ENCODE measurements around the gene PLK2. TPM values are rescaled to one million over a fixed set of nuclear protein-coding genes. Genes with fewer than 3 reads are reported as not detected.

Gene PLK2
- polyA plus RNA-seq, 1 donor (not counting 4 experiments of a cell fraction or from before 2014, with no cell fraction given) = 295 TPM

DNA sequence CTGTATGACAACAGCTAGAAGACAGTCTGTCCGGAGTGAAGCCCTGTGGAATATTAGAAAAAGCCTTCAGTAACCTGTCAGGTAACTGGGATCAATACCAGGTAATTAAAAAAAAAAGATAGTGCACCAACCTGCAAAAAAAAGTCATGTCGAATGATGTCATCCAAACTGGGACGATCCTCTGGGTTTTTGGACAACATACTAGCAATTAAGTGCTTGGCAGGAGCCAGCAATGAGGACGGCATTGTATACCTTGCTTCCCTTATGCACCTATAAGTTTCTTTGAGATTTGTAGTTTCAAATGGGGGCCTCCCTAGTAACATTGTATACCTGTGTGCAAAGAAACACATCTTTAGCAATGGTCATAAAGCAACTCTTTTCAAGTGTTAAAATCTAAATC, 2.8 kb downstream of the PLK2 start:
- Histone ChIP-seq H3K4me1 (ENCODE audit: control insufficient read depth, extremely low read depth, insufficient read depth, low read length) (peaks cover 53% of the 10 kb centered on the region), H3K27me3 (ENCODE audit: control insufficient read depth, extremely low read depth, insufficient read depth, low read length) (no peaks in the 10 kb centered on the region), H4K20me1 (ENCODE audit: control insufficient read depth, extremely low read depth, insufficient read depth, low read length) (peaks cover 44% of the 10 kb centered on the region), H3K36me3 (ENCODE audit: control insufficient read depth in 2 of 2, extremely low read depth in 1 of 2, insufficient read depth in 2 of 2, low read length in 2 of 2) (peaks cover 21 to 39% of the 10 kb centered on the region in 2 experiments), H3K4me2 (ENCODE audit: control insufficient read depth, extremely low read depth, insufficient read depth, low read depth, low read length) (peak overlapping the region; percentile 91), H3K9ac (ENCODE audit: control insufficient read depth, extremely low read depth, insufficient read depth, low read length) (peak overlapping the region; percentile 95), H2AFZ (ENCODE audit: control insufficient read depth, low read length) (no peak overlapping the region), H3K9me3 (ENCODE audit: control insufficient read depth, low read depth, low read length) (no peaks in the 10 kb centered on the region), H3K79me2 (ENCODE audit: control insufficient read depth, insufficient read depth, low read length) (peaks cover 55% of the 10 kb centered on the region), H3K9me1 (ENCODE audit: control insufficient read depth, extremely low read depth, insufficient read depth, low read length) (peaks cover 3% of the 10 kb centered on the region), H3K27ac (ENCODE audit: control insufficient read depth, insufficient read depth, low read length) (peak overlapping the region; percentile 91), H3K4me3 (ENCODE audit: control insufficient read depth in 2 of 3, extremely low read depth in 1 of 3, insufficient read depth in 2 of 3, low read depth in 1 of 3, low read length in 3 of 3) (peak overlapping the region; percentile 70 to 100 (median 100))
- DNase-seq (ENCODE audit: low read depth, low spot score) = peak; percentile 56
- dilution Hi-C loops (cut with MboI; ENCODE audit: extremely low pct_ligation_motif_present, low sequenced_read_pairs) = no loop called here
- TF ChIP-seq CTCF (optimal IDR thresholded peaks at IDR 0.05 in 1 of 3, IDR thresholded peaks at IDR 0.05 in 1 of 3, conservative IDR thresholded peaks at IDR 0.05 in 1 of 3; ENCODE audit: extremely low read depth in 1 of 3, insufficient read depth in 2 of 3, low read length in 3 of 3) = no peak
- no peak for TF ChIP-seq EZH2 (IDR thresholded peaks at IDR 0.05; ENCODE audit: low read length)
- no peak for FAIRE-seq

DNA sequence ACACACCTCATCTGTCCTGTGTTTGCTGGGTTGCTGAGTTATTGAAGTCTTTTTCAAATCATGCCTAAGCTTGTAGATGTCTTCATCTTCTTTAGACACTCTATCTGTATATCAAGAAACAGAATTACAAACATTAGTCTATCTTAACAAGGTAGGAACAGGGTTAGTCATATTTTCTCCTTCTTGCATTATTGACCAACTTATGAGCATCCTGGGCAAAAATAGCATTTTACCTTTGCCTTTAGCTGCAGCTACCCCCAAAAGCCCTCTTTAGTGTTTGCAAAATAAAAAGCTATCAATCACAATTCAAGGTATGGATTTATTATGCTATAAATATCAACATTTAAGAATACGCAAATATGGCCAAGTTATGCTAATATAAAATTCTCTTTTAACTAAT, 3.4 kb downstream of the PLK2 start:
- H3K9me3 ChIP-seq (ENCODE audit: control insufficient read depth, low read depth, low read length) = no peaks in the 10 kb centered on the region
- peaks cover 55% of the 10 kb centered on the region for H3K79me2 ChIP-seq (ENCODE audit: control insufficient read depth, insufficient read depth, low read length)
- peak overlapping the region; percentile 70 to 100 (median 100) for H3K4me3 ChIP-seq (ENCODE audit: control insufficient read depth in 2 of 3, extremely low read depth in 1 of 3, insufficient read depth in 2 of 3, low read depth in 1 of 3, low read length in 3 of 3)
- no peaks in the 10 kb centered on the region for H3K27me3 ChIP-seq (ENCODE audit: control insufficient read depth, extremely low read depth, insufficient read depth, low read length)
- H4K20me1 ChIP-seq (ENCODE audit: control insufficient read depth, extremely low read depth, insufficient read depth, low read length) = peaks cover 44% of the 10 kb centered on the region
- dilution Hi-C loops (cut with MboI; ENCODE audit: extremely low pct_ligation_motif_present, low sequenced_read_pairs) = no loop called here
- TF ChIP-seq CTCF (optimal IDR thresholded peaks at IDR 0.05 in 1 of 3, IDR thresholded peaks at IDR 0.05 in 1 of 3, conservative IDR thresholded peaks at IDR 0.05 in 1 of 3; ENCODE audit: extremely low read depth in 1 of 3, insufficient read depth in 2 of 3, low read length in 3 of 3) = no peak
- TF ChIP-seq EZH2 (IDR thresholded peaks at IDR 0.05; ENCODE audit: low read length) = no peak
- H3K4me2 ChIP-seq (ENCODE audit: control insufficient read depth, extremely low read depth, insufficient read depth, low read depth, low read length) = peak overlapping the region; percentile 91
- peaks cover 22 to 39% of the 10 kb centered on the region in 2 experiments for H3K36me3 ChIP-seq (ENCODE audit: control insufficient read depth in 2 of 2, extremely low read depth in 1 of 2, insufficient read depth in 2 of 2, low read length in 2 of 2)
- H3K9ac ChIP-seq (ENCODE audit: control insufficient read depth, extremely low read depth, insufficient read depth, low read length) = peak overlapping the region; percentile 95
- H3K27ac ChIP-seq (ENCODE audit: control insufficient read depth, insufficient read depth, low read length) = peak overlapping the region; percentile 91
- no peak overlapping the region for H2AFZ ChIP-seq (ENCODE audit: control insufficient read depth, low read length)
- peaks cover 50% of the 10 kb centered on the region for H3K4me1 ChIP-seq (ENCODE audit: control insufficient read depth, extremely low read depth, insufficient read depth, low read length)
- FAIRE-seq (no peak), DNase-seq (ENCODE audit: low read depth, low spot score) (peak; percentile 54)
- H3K9me1 ChIP-seq (ENCODE audit: control insufficient read depth, extremely low read depth, insufficient read depth, low read length) = peaks cover 3% of the 10 kb centered on the region

All from keratinocyte (primary cell).